Endometrial microvascular endothelial cells (primary cell): ENCODE measurements around the gene NEDD1. TPM values are rescaled to one million over a fixed set of nuclear protein-coding genes. Genes with fewer than 3 reads are reported as not detected.

Experiments used
- in situ Hi-C: cut with HindIII; loops from 2 replicates; pipeline ENCODE4 v1.10.0; 2017; ENCODE audit warnings: low sequenced_read_pairs, low pct_unique_long_range_greater_than_20kb; ENCODE audit errors: inconsistent ontology term
- total RNA-seq: library from RNA; depleted of rRNA; stranded (reverse); fragments of >200 nt; gene quantifications from one replicate; pipeline ENCODE4 v1.2.3, GENCODE V29; 2015; ENCODE audit errors: inconsistent ontology term

NEDD1 gene
- total RNA-seq, 1 donor from 2014 or later = 33.5 TPM

- in situ Hi-C loops = no loop called here
Observed at GRCh38 chr12:96995861-96996260, 88.8 kb downstream of the NEDD1 start.

- in situ Hi-C loops = no loop called here
Observed at GRCh38 chr12:96997797-96998484, 90.9 kb downstream of the NEDD1 start.

DNA sequence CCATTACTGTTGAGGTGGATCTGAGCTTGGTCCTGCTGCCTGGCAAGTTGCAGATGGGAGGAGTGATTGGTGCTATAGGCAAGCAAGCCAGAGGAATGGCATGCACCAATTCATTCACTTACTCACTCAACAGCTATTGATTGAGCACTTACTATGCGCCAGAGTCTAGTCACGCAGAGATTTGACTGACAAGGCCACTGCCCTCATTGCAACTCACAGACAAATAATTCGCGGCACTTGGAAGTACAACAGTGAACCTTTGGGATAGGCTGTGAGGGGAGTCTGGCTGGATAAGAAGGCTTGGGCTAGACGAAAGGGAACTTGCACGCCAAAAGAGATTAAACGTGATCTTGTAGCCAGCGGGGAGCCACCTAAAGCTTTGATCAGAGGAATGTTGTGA lies 96.2 kb downstream of the NEDD1 start:
- in situ Hi-C loops = no loop called here
